Hepatocyte (in vitro differentiated cells): ENCODE measurements around the gene GPR153. TPM values are rescaled to one million over a fixed set of nuclear protein-coding genes. Genes with fewer than 3 reads are reported as not detected.
"Not testable (repeated sequence)": the region's sequence is repeated elsewhere in the genome, so short reads cannot be mapped to it uniquely, and the experiment has no call there.

ENCODE experiments used
- DNase-seq: peaks from one replicate; pipeline ENCODE4 v3.0.0-alpha.2; 2016; ENCODE audit warnings: low spot score
- H2AFZ ChIP-seq: fragments of 200-600 bp; sonication (generic); 2 replicates; pipeline ENCODE4 v1.6.0; 2016; ENCODE audit warnings: antibody characterized with exemption, mild to moderate bottlenecking
- H3K27ac ChIP-seq: fragments of 200-600 bp; sonication (generic); 2 replicates; pipeline ENCODE4 v1.5.1; 2016; ENCODE audit warnings: mild to moderate bottlenecking
- H3K27me3 ChIP-seq: fragments of 200-600 bp; sonication (generic); 2 replicates; pipeline ENCODE4 v1.6.1; 2016
- H3K36me3 ChIP-seq: fragments of 200-600 bp; sonication (generic); replicated peaks from 2 replicates; pipeline ENCODE4 v1.5.1; 2016; ENCODE audit warnings: low read depth; ENCODE audit not compliant: insufficient read depth
- H3K4me1 ChIP-seq: fragments of 200-600 bp; sonication (generic); 2 replicates; pipeline ENCODE4 v1.5.1; 2016; ENCODE audit warnings: mild to moderate bottlenecking, moderate library complexity; ENCODE audit not compliant: insufficient read depth
- H3K4me2 ChIP-seq: fragments of 200-600 bp; sonication (generic); 2 replicates; pipeline ENCODE4 v1.6.0; 2016
- H3K4me3 ChIP-seq: fragments of 200-600 bp; sonication (generic); 2 replicates; pipeline ENCODE4 v1.5.1; 2016; ENCODE audit warnings: mild to moderate bottlenecking
- H3K79me2 ChIP-seq: fragments of 200-600 bp; sonication (generic); 2 replicates; pipeline ENCODE4 v1.6.0; 2017; ENCODE audit warnings: mild to moderate bottlenecking
- H3K9me2 ChIP-seq: fragments of 200-600 bp; sonication (generic); replicated peaks from 2 replicates; pipeline ENCODE4 v1.6.0; 2017; ENCODE audit warnings: mild to moderate bottlenecking; ENCODE audit not compliant: insufficient read depth
- H3K9me3 ChIP-seq: fragments of 200-600 bp; sonication (generic); 2 replicates; pipeline ENCODE4 v1.5.1; 2016; ENCODE audit warnings: low read depth, mild to moderate bottlenecking
- H4K20me1 ChIP-seq: fragments of 200-600 bp; sonication (generic); 2 replicates; pipeline ENCODE4 v1.6.0; 2016; ENCODE audit warnings: mild to moderate bottlenecking; ENCODE audit not compliant: insufficient read depth, poor library complexity, severe bottlenecking
- EZH2 ChIP-seq: fragments of 200-600 bp; sonication (generic); IDR thresholded peaks from 2 replicates; pipeline ENCODE4 v1.6.1; 2016; ENCODE audit warnings: antibody characterized with exemption, mild to moderate bottlenecking, borderline replicate concordance
- EZH2phosphoT487 ChIP-seq: fragments of 200-600 bp; sonication (generic); IDR thresholded peaks from one replicate; pipeline ENCODE4 v1.6.1; 2018; ENCODE audit warnings: antibody characterized with exemption, mild to moderate bottlenecking, low read depth, moderate library complexity; ENCODE audit not compliant: unreplicated experiment, severe bottlenecking
- WGBS: methylation state at CpG from one replicate; pipeline ENCODE4 v1.1.6; 2016; ENCODE audit warnings: low lambda C conversion rate; ENCODE audit errors: missing lambda C conversion rate; 5-methylcytosine and 5-hydroxymethylcytosine counted together
- polyA plus RNA-seq: library from polyadenylated mRNA; unstranded; fragments of >200 nt; fragmentation: Nextera tagmentation; extraction: Ambion mirVana; gene quantifications from 2 replicates; pipeline ENCODE4 v1.2.1, GENCODE V29; 2016
- total RNA-seq: library from RNA; depleted of rRNA; stranded (reverse); fragments of >200 nt; gene quantifications from 2 replicates; pipeline ENCODE4 v1.2.3, GENCODE V29; 2014
- TF ChIP-seq, protein P1 (sequence below): fragments of 200-600 bp; sonication (generic); IDR thresholded peaks from 2 replicates; pipeline ENCODE4 v1.5.1; 2016; ENCODE audit warnings: antibody characterized with exemption, mild to moderate bottlenecking; ENCODE audit not compliant: poor library complexity

GPR153 gene
- total and polyA plus RNA-seq, 2 experiments from 2014 or later: 9.1 to 13.5 TPM

DNA sequence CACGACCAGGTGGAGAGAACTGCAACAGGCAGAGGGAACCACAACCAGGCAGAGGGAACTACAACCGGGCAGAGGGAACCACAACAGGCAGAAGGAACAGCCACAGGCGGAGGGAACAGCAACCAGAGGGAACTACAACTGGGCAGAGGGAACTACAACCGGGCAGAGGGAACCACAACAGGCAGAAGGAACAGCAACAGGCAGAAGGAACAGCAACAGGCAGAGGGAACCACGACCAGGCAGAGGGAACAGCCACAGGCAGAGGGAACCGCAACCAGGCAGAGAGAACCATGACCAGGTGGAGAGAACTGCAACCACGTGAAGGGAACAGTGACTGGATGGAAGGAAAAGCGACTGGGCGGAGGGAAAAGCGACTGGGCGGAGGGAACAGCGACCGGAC, 47.6 kb upstream of the GPR153 start:
- TF ChIP-seq, protein P1, sequence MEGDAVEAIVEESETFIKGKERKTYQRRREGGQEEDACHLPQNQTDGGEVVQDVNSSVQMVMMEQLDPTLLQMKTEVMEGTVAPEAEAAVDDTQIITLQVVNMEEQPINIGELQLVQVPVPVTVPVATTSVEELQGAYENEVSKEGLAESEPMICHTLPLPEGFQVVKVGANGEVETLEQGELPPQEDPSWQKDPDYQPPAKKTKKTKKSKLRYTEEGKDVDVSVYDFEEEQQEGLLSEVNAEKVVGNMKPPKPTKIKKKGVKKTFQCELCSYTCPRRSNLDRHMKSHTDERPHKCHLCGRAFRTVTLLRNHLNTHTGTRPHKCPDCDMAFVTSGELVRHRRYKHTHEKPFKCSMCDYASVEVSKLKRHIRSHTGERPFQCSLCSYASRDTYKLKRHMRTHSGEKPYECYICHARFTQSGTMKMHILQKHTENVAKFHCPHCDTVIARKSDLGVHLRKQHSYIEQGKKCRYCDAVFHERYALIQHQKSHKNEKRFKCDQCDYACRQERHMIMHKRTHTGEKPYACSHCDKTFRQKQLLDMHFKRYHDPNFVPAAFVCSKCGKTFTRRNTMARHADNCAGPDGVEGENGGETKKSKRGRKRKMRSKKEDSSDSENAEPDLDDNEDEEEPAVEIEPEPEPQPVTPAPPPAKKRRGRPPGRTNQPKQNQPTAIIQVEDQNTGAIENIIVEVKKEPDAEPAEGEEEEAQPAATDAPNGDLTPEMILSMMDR: no peak
- no peak for TF ChIP-seq EZH2
- no peak for DNase-seq
- no peaks in the 10 kb centered on the region for H3K27me3 ChIP-seq
- H3K4me1 ChIP-seq: no peaks in the 10 kb centered on the region
- H3K27ac ChIP-seq: no peak overlapping the region
- no peaks in the 10 kb centered on the region for H3K9me3 ChIP-seq
- no peak overlapping the region for H2AFZ ChIP-seq
- H3K4me2 ChIP-seq: no peak overlapping the region
- H3K4me3 ChIP-seq: no peak overlapping the region
- H3K79me2 ChIP-seq: no peaks in the 10 kb centered on the region
- no peaks in the 10 kb centered on the region for H3K36me3 ChIP-seq
- no peaks in the 10 kb centered on the region for H4K20me1 ChIP-seq
- 93% methylated on average over 13 of the region's 13 CpGs for WGBS
- no peaks in the 10 kb centered on the region for H3K9me2 ChIP-seq

DNA sequence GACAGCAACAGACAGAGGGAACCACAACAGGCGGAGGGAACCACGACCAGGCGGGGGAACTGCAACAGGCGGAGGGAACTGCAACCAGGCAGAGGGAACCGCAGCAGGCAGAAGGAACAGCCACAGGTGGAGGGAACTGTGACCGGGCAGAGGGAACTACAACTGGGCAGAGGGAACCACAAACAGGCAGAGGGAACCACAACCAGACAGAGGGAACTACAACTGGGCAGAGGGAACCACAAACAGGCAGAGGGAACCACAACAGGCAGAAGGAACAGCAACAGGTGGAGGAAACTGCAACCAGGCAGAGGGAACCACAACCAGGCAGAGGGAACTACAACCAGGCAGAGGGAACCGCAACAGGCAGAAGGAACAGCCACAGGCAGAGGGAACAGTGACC, 46.8 kb upstream of the GPR153 start:
- not testable (repeated sequence) for H3K9me3 ChIP-seq, H3K9me2 ChIP-seq, H3K4me3 ChIP-seq, DNase-seq, H4K20me1 ChIP-seq, H3K27ac ChIP-seq, H3K4me2 ChIP-seq, H2AFZ ChIP-seq, H3K79me2 ChIP-seq, H3K36me3 ChIP-seq, H3K27me3 ChIP-seq, H3K4me1 ChIP-seq
- WGBS: 97% methylated on average over 7 of the region's 7 CpGs

DNA sequence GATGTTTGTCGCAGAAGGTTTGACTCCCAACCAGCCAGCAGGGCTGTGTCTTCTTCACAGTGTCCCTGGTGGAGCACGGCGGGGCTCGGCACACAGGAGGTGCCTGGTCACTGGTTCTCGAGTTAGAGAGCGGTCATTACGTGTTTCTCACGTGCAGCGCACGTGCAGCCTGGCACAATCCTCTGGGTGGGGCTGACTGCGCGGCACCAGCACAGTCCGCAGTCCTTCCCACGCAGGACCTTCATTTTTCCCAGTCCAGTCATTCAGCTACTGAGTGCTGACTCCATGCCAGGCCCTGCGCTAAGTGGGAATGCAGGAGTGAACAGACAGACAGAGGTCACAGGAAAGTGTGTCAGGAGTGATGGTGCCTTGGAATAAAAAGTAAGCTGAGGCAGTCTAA, 46.2 kb upstream of the GPR153 start:
- 97% methylated on average over 15 of the region's 15 CpGs for WGBS
- DNase-seq: no peak
- Histone ChIP-seq H3K27ac (no peak overlapping the region), H4K20me1 (no peaks in the 10 kb centered on the region), H2AFZ (no peak overlapping the region), H3K4me2 (no peak overlapping the region), H3K36me3 (no peaks in the 10 kb centered on the region), H3K9me2 (no peaks in the 10 kb centered on the region), H3K4me1 (no peaks in the 10 kb centered on the region), H3K4me3 (no peak overlapping the region), H3K27me3 (no peaks in the 10 kb centered on the region), H3K9me3 (no peaks in the 10 kb centered on the region), H3K79me2 (no peaks in the 10 kb centered on the region)
- no peak for TF ChIP-seq EZH2
- TF ChIP-seq, protein P1: no peak
- TF ChIP-seq EZH2phosphoT487: no peak

DNA sequence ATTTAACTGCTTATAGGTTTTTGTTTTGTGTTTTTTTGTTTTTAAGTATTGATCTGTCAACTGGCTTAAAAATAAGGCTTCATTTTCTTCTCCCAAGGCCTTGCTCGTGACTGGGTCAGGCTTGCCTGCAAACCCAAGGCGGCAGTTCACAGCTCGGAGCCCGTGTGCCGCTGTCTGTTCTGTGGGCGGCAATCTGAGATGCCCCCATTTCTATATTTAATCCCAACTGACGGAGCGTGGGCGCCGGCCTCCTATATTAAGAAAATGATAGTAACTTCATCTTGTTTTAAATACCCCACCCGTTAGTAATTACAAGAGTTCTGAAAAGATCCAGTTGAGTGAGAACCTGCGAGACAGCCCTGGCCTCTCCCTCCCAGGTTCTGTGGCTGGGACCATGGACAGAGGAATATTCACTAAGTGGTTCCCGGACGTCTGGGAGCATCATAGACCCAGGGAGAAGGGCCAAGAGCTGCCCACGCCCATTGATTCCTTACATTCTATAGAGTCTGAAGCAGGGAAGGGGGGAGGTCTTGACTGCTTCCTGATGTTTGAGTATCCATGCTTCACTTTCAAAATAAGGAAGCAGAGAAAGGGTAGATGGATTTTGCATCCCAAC, 42.6 kb upstream of the GPR153 start:
- H3K36me3 ChIP-seq: no peaks in the 10 kb centered on the region

More for the DNA sequence above, 42.6 kb upstream of the GPR153 start:
- DNase-seq: no peak
- H3K27ac ChIP-seq: no peak overlapping the region
- H3K4me3 ChIP-seq: no peak overlapping the region
- WGBS: 92% methylated on average over 15 of the region's 15 CpGs
- no peak for TF ChIP-seq EZH2
- TF ChIP-seq EZH2phosphoT487: no peak
- no peak overlapping the region for H2AFZ ChIP-seq
- H3K9me2 ChIP-seq: no peaks in the 10 kb centered on the region
- H3K4me2 ChIP-seq: no peak overlapping the region
- H3K27me3 ChIP-seq: no peaks in the 10 kb centered on the region
- H3K4me1 ChIP-seq: no peaks in the 10 kb centered on the region
- no peaks in the 10 kb centered on the region for H3K79me2 ChIP-seq
- no peaks in the 10 kb centered on the region for H3K9me3 ChIP-seq
- no peaks in the 10 kb centered on the region for H4K20me1 ChIP-seq
